Right lobe of liver (tissue), 6 donors: ENCODE results near the gene ATP5MC2. TPM values are rescaled to one million over a fixed set of nuclear protein-coding genes. Genes with fewer than 3 reads are reported as not detected.

ENCODE experiments used
- ATAC-seq, 4 donors: fragments of 200-7000 bp; cut with Tn5 transposase; one replicate each; pipeline ENCODE4 v1.9.1; 2020; ENCODE audit warnings: mild to moderate bottlenecking in 4 of 4, moderate library complexity in 4 of 4
- DNase-seq, 3 donors: peaks; one replicate each; pipeline ENCODE4 v3.0.0-alpha.2; 2020
- H3K27ac ChIP-seq, 3 donors: fragments of 200-600 bp; one replicate each; pipeline ENCODE4 v1.8.0; 2022
- H3K27me3 ChIP-seq, 2 donors: fragments of 200-600 bp; one replicate each; pipeline ENCODE4 v1.8.0; 2022
- H3K36me3 ChIP-seq, 4 donors: fragments of 200-600 bp; sonication (generic) in 1 of 4; one replicate each; pipeline versions ENCODE4 v1.5.1 to v1.8.0; 2017 to 2022; ENCODE audit warnings: control low read depth in 1 of 4
- H3K4me1 ChIP-seq, 4 donors: fragments of 200-600 bp; sonication (generic) in 1 of 4; one replicate each; pipeline versions ENCODE4 v1.5.1 to v1.8.0; 2017 to 2022; ENCODE audit warnings: control low read depth in 1 of 4
- H3K4me3 ChIP-seq, 3 donors: fragments of 200-600 bp; one replicate each; pipeline ENCODE4 v1.8.0; 2022
- H3K9me3 ChIP-seq, 4 donors: fragments of 200-600 bp; sonication (generic) in 1 of 4; one replicate each; pipeline versions ENCODE4 v1.5.1 to v1.8.0; 2017 to 2022; ENCODE audit warnings: control low read depth in 1 of 4
- CTCF ChIP-seq, 4 donors: fragments of 200-600 bp in 3 of 4; fragments of 450-650 bp in 1 of 4; IDR thresholded peaks; one replicate each; pipeline versions ENCODE4 v1.5.1 to v1.8.0; 2016 to 2022; ENCODE audit warnings: antibody characterized with exemption in 4 of 4, mild to moderate bottlenecking in 2 of 4
- POLR2A ChIP-seq: fragments of 450-650 bp; IDR thresholded peaks from one replicate; pipeline ENCODE4 v1.6.1; 2017; ENCODE audit warnings: antibody characterized with exemption, mild to moderate bottlenecking
- WGBS: methylation state at CpG from one replicate; pipeline ENCODE4 v1.1.6; 2018; ENCODE audit warnings: low coverage, low lambda C conversion rate; ENCODE audit not compliant: insufficient coverage; ENCODE audit errors: missing lambda C conversion rate; 5-methylcytosine and 5-hydroxymethylcytosine counted together
- intact Hi-C, 2 donors: fragments of 100-400 bp; cut with DNase I; formaldehyde crosslinking; loops; one replicate each; pipeline versions ENCODE4 v1.11.2 to v1.14.1; 2022
- total RNA-seq, 6 experiments: library from RNA; depleted of rRNA in 2 of 6; stranded (reverse); fragments of >200 nt in 2 of 6; fragmentation: NEBNext Ultra II Directional in 3 of 6; extraction: Animal tissue kit (Norgen Biotek cat#: 25700) in 3 of 6; gene quantifications; one replicate each; pipeline versions ENCODE4 v1.1.0 to v1.2.4, GENCODE V29; 2016 to 2023
- donor health status: DM: no; HTN: yes; CAD: no.
- donor health status: DM: no; HTN: no; CAD: no.
- donor health status: DM: no; HTN: no; CAD: no.
- donor health status: DM: no; HTN: yes; CAD: no.
- donor health status: DM: no; HTN: yes; CAD: no.

ATP5MC2 gene
- total RNA-seq, 6 experiments from 2014 or later: 122 to 160 (median 135) TPM

GRCh38 chr12:53696655-53697331 is 20.9 kb upstream of the ATP5MC2 start:
- peaks cover 0 to 18% (median 0%) of the 10 kb centered on the region in 4 donors for H3K4me1 ChIP-seq
- intact Hi-C loops: no loop called here
- WGBS: 13% methylated on average over 23 of the region's 24 CpGs
- peaks cover 0 to 15% of the 10 kb centered on the region in 2 donors for H3K27me3 ChIP-seq
- peak overlapping the region; percentile 12 to 31 (median 14) for H3K4me3 ChIP-seq
- DNase-seq (no peak), ATAC-seq (peak in 2 of 4 donors; percentile 7 to 19)
- no peak for TF ChIP-seq POLR2A
- TF ChIP-seq CTCF (IDR thresholded peaks at IDR 0.05): no peak
- H3K36me3 ChIP-seq: no peaks in the 10 kb centered on the region
- no peaks in the 10 kb centered on the region for H3K9me3 ChIP-seq
- no peak overlapping the region for H3K27ac ChIP-seq

GRCh38 chr12:53696285-53696654 is 20.4 kb upstream of the ATP5MC2 start:
- Histone ChIP-seq H3K9me3 (no peaks in the 10 kb centered on the region), H3K36me3 (no peaks in the 10 kb centered on the region), H3K4me3 (peak overlapping the region; percentile 12 to 31 (median 14)), H3K27me3 (peaks cover 0 to 15% of the 10 kb centered on the region in 2 donors), H3K4me1 (peaks cover 0 to 18% (median 0%) of the 10 kb centered on the region in 4 donors), H3K27ac (no peak overlapping the region)
- intact Hi-C loops: no loop called here
- DNase-seq: peak in 2 of 3 donors; percentile 26 to 71
- TF ChIP-seq CTCF (IDR thresholded peaks at IDR 0.05) (no peak), POLR2A (no peak)
- peak; percentile 89 to 95 (median 94) for ATAC-seq
- WGBS: 5% methylated on average over 11 of the region's 11 CpGs

- WGBS: 2% methylated on average over 39 of the region's 57 CpGs
- Histone ChIP-seq H3K36me3 (no peaks in the 10 kb centered on the region), H3K27ac (no peak overlapping the region), H3K27me3 (peaks cover 0 to 15% of the 10 kb centered on the region in 2 donors), H3K4me3 (no peak overlapping the region), H3K9me3 (no peaks in the 10 kb centered on the region), H3K4me1 (peaks cover 0 to 18% (median 0%) of the 10 kb centered on the region in 4 donors)
- DNase-seq: peak in 1 of 3 donors; percentile 27
- no peak for TF ChIP-seq CTCF (IDR thresholded peaks at IDR 0.05)
- TF ChIP-seq POLR2A: no peak
- intact Hi-C loops: no loop called here
- ATAC-seq: peak; percentile 27 to 40 (median 32)
These were observed 19.6 kb upstream of the ATP5MC2 start for GRCh38 chr12:53695152-53696145.

GRCh38 chr12:53694756-53695151 is 18.9 kb upstream of the ATP5MC2 start:
- no peak for ATAC-seq
- TF ChIP-seq CTCF (IDR thresholded peaks at IDR 0.05) (no peak), POLR2A (no peak)
- Histone ChIP-seq H3K4me3 (no peak overlapping the region), H3K4me1 (peaks cover 0 to 18% (median 0%) of the 10 kb centered on the region in 4 donors), H3K27ac (no peak overlapping the region), H3K9me3 (no peaks in the 10 kb centered on the region), H3K27me3 (peaks cover 0 to 15% of the 10 kb centered on the region in 2 donors), H3K36me3 (no peaks in the 10 kb centered on the region)
- no peak for DNase-seq
- intact Hi-C loops: no loop called here
- WGBS: 19% methylated on average over 10 of the region's 16 CpGs
